SK-N-SH treated with all-trans-retinoic acid at 6 μM for 48 hours (cell line): Measurements from ENCODE around the gene OXTR.

Source experiments
- RARB ChIP-seq: fragments of 250-450 bp; sonication (Bioruptor Pico); IDR thresholded peaks from 2 replicates; pipeline ENCODE4 v1.8.0; 2021; ENCODE audit warnings: mild to moderate bottlenecking, moderate library complexity
- ZNF565 ChIP-seq: fragments of 450-650 bp; formaldehyde crosslinking; conservative IDR thresholded peaks from 2 replicates; pipeline ENCODE4 v1.5.0; 2020; ENCODE audit warnings: low read depth, mild to moderate bottlenecking, moderate library complexity
- TF ChIP-seq, protein P1 (sequence below): fragments of 250-450 bp; sonication (Bioruptor Pico); IDR thresholded peaks from 2 replicates; pipeline ENCODE4 v1.8.0; 2020; ENCODE audit warnings: mild to moderate bottlenecking, moderate library complexity, borderline replicate concordance
- TF ChIP-seq, protein P2 (sequence below): fragments of 250-450 bp; sonication (Bioruptor Pico); IDR thresholded peaks from 2 replicates; pipeline ENCODE4 v1.5.1; 2021; ENCODE audit warnings: mild to moderate bottlenecking, moderate library complexity

DNA sequence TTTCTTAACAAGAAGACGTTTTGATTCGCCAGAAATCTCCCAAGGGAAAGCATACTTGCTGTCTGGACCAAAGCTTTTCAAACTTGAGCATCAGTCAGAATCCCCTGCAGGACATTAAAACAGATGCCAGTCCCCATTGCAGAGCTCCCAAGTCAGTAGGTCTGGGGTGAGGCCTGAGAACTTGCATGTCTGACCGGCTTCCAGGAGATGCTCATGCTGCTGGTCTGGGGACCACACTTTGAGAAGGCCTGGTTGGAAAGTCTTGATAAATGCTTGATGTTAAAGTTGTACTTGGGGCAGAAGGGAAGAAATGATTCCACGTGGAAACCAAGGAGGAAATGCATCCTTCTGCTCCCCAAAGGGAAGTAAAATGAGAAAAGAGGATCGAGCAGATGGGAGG lies 60.1 kb downstream of the OXTR start:
- no peak for TF ChIP-seq RARB
- TF ChIP-seq ZNF565 = no peak
- TF ChIP-seq, protein P1, sequence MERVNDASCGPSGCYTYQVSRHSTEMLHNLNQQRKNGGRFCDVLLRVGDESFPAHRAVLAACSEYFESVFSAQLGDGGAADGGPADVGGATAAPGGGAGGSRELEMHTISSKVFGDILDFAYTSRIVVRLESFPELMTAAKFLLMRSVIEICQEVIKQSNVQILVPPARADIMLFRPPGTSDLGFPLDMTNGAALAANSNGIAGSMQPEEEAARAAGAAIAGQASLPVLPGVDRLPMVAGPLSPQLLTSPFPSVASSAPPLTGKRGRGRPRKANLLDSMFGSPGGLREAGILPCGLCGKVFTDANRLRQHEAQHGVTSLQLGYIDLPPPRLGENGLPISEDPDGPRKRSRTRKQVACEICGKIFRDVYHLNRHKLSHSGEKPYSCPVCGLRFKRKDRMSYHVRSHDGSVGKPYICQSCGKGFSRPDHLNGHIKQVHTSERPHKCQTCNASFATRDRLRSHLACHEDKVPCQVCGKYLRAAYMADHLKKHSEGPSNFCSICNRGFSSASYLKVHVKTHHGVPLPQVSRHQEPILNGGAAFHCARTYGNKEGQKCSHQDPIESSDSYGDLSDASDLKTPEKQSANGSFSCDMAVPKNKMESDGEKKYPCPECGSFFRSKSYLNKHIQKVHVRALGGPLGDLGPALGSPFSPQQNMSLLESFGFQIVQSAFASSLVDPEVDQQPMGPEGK (CRISPR knock-in tag) = no peak
- TF ChIP-seq, protein P2, sequence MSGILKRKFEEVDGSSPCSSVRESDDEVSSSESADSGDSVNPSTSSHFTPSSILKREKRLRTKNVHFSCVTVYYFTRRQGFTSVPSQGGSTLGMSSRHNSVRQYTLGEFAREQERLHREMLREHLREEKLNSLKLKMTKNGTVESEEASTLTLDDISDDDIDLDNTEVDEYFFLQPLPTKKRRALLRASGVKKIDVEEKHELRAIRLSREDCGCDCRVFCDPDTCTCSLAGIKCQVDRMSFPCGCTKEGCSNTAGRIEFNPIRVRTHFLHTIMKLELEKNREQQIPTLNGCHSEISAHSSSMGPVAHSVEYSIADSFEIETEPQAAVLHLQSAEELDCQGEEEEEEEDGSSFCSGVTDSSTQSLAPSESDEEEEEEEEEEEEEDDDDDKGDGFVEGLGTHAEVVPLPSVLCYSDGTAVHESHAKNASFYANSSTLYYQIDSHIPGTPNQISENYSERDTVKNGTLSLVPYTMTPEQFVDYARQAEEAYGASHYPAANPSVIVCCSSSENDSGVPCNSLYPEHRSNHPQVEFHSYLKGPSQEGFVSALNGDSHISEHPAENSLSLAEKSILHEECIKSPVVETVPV (CRISPR knock-in tag) = no peak
